Measurements from ENCODE around the gene CTDSPL.
"Not testable (repeated sequence)": the region's sequence is repeated elsewhere in the genome, so short reads cannot be mapped to it uniquely, and the experiment has no call there.

CTDSPL gene

GRCh38 chr3:37974121-37975083 is 112.7 kb downstream of the CTDSPL start:
- peak; percentile 55 to 69 for DNase-seq (ENCODE audit: low read depth in 1 of 2, low spot score in 1 of 2)
- TF ChIP-seq JUND (IDR thresholded peaks at IDR 0.05; ENCODE audit: low read depth): no peak
- in situ Hi-C loops (cut with HindIII; ENCODE audit: low pct_unique_long_range_greater_than_20kb, low sequenced_read_pairs): no loop called here

- no peak for TF ChIP-seq JUND (IDR thresholded peaks at IDR 0.05; ENCODE audit: low read depth)
- in situ Hi-C loops (cut with HindIII; ENCODE audit: low pct_unique_long_range_greater_than_20kb, low sequenced_read_pairs): no loop called here
- no peak for DNase-seq (ENCODE audit: low read depth in 1 of 2, low spot score in 1 of 2)
Measured at GRCh38 chr3:37979541-37980461, 118.1 kb downstream of the CTDSPL start.

- no peak for DNase-seq (ENCODE audit: low read depth in 1 of 2, low spot score in 1 of 2)
- in situ Hi-C loops (cut with HindIII; ENCODE audit: low pct_unique_long_range_greater_than_20kb, low sequenced_read_pairs): no loop called here
- no peak for TF ChIP-seq JUND (IDR thresholded peaks at IDR 0.05; ENCODE audit: low read depth)
Measured at GRCh38 chr3:37980462-37981347, 119.0 kb downstream of the CTDSPL start.

- in situ Hi-C loops (cut with HindIII; ENCODE audit: low pct_unique_long_range_greater_than_20kb, low sequenced_read_pairs): no loop called here
- TF ChIP-seq JUND (IDR thresholded peaks at IDR 0.05; ENCODE audit: low read depth): no peak
- no peak for DNase-seq (ENCODE audit: low read depth in 1 of 2, low spot score in 1 of 2)
Measured at GRCh38 chr3:37981348-37981664, 119.6 kb downstream of the CTDSPL start.

GRCh38 chr3:37982331-37982730 is 120.7 kb downstream of the CTDSPL start:
- no peak for TF ChIP-seq JUND (IDR thresholded peaks at IDR 0.05; ENCODE audit: low read depth)
- DNase-seq (ENCODE audit: low read depth in 1 of 2, low spot score in 1 of 2): peak in 1 of 2 experiments; percentile 48
- in situ Hi-C loops (cut with HindIII; ENCODE audit: low pct_unique_long_range_greater_than_20kb, low sequenced_read_pairs): no loop called here

GRCh38 chr3:37984051-37984450 is 122.4 kb downstream of the CTDSPL start:
- no peak for DNase-seq (ENCODE audit: low read depth in 1 of 2, low spot score in 1 of 2)

GRCh38 chr3:37984596-37984995 is 122.9 kb downstream of the CTDSPL start:
- in situ Hi-C loops (cut with HindIII; ENCODE audit: low pct_unique_long_range_greater_than_20kb, low sequenced_read_pairs): no loop called here
- TF ChIP-seq JUND (IDR thresholded peaks at IDR 0.05; ENCODE audit: low read depth): no peak
- DNase-seq (ENCODE audit: low read depth in 1 of 2, low spot score in 1 of 2): no peak

More at GRCh38 chr3:37984051-37984450, 122.4 kb downstream of the CTDSPL start:
- in situ Hi-C loops (cut with HindIII; ENCODE audit: low pct_unique_long_range_greater_than_20kb, low sequenced_read_pairs): no loop called here
- no peak for TF ChIP-seq JUND (IDR thresholded peaks at IDR 0.05; ENCODE audit: low read depth)

- DNase-seq (ENCODE audit: low read depth in 1 of 2, low spot score in 1 of 2): no peak
- in situ Hi-C loops (cut with HindIII; ENCODE audit: low pct_unique_long_range_greater_than_20kb, low sequenced_read_pairs): no loop called here
Measured at GRCh38 chr3:37985637-37986320, 124.1 kb downstream of the CTDSPL start.

GRCh38 chr3:37986479-37987314 is 125.0 kb downstream of the CTDSPL start:
- in situ Hi-C loops (cut with HindIII; ENCODE audit: low pct_unique_long_range_greater_than_20kb, low sequenced_read_pairs): no loop called here
- DNase-seq (ENCODE audit: low read depth in 1 of 2, low spot score in 1 of 2): peak in 1 of 2 experiments; percentile 46
- TF ChIP-seq JUND (IDR thresholded peaks at IDR 0.05; ENCODE audit: low read depth): no peak

More at GRCh38 chr3:37985637-37986320, 124.1 kb downstream of the CTDSPL start:
- TF ChIP-seq JUND (IDR thresholded peaks at IDR 0.05; ENCODE audit: low read depth): no peak

- DNase-seq (ENCODE audit: low read depth in 1 of 2, low spot score in 1 of 2): no peak
- in situ Hi-C loops (cut with HindIII; ENCODE audit: low pct_unique_long_range_greater_than_20kb, low sequenced_read_pairs): no loop called here
- TF ChIP-seq JUND (IDR thresholded peaks at IDR 0.05; ENCODE audit: low read depth): no peak
Measured at GRCh38 chr3:37987315-37987697, 125.6 kb downstream of the CTDSPL start.

GRCh38 chr3:37987751-37988179 is 126.1 kb downstream of the CTDSPL start:
- in situ Hi-C loops (cut with HindIII; ENCODE audit: low pct_unique_long_range_greater_than_20kb, low sequenced_read_pairs): no loop called here
- no peak for TF ChIP-seq JUND (IDR thresholded peaks at IDR 0.05; ENCODE audit: low read depth)
- DNase-seq (ENCODE audit: low read depth in 1 of 2, low spot score in 1 of 2): no peak

- DNase-seq (ENCODE audit: low read depth in 1 of 2, low spot score in 1 of 2); in situ Hi-C loops (cut with HindIII; ENCODE audit: low pct_unique_long_range_greater_than_20kb, low sequenced_read_pairs): not testable (repeated sequence)
Measured at GRCh38 chr3:37988376-37988775, 126.7 kb downstream of the CTDSPL start.

Data from T47D (cell line).